ENCODE results near the gene ELOVL4. TPM values are rescaled to one million over a fixed set of nuclear protein-coding genes. Genes with fewer than 3 reads are reported as not detected.

Gene ELOVL4
- 1 to 10 TPM in 2 of 4 donors, under 1 TPM in 2; 0.88 to 1.6 (median 0.94) TPM for total RNA-seq

DNA sequence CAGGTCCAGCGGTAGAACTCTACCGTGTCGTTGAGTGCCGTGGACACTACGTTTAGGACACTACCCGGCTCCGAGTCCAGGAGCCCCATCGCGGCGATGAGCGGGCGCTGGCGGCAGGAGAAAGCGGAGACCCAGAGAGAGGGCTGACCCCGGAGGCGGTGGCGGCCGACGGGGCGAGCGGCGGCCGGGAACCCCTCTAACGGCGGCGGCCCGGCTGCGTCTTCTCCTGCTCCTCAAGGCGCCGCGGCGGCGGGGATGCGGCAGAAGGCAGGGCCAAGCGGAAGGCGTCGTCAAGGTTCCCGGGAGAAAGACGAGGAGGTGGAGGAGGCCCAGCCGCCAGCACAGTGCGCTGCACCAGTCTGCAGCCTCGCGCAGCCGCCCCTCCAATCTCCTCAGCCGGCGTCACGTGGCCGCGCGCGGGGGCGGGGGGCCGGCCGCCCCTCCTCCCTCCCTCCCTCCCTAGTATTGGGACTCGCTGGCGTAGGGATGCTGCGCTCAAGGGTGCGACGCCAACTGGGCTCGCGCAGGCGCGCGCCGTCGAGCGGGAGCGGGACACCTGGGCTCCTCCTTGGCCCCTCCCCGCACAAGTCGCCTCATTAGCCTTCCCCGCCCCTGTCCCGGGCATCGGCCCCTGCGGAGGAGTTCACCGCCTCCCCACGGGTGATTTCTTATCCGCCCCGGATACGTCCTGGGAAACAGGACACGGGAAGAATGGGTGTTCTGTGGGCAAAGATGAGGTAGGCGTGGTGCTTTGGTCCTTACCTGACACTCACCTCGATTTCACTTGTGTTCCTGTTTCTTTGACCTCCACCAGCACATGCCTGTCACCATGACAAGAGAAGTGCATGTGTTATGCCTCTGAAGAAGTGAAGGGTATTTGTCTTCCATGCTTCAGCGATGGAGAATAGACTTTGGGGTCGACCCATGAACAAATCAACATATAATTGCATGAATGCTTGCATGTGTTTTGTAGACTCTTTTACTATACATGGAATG, at the start of gene ELOVL4:
TSS of gene ELOVL4 (minus strand) at position 363 of the 996 bp plus-strand sequence. CDS start at position 89, 274 bp downstream.
- H3K4me3 ChIP-seq (replicated peaks in 1 of 3): peak within 1 kb of the TSS; percentile 31 to 50 (median 39)
- H3K36me3 ChIP-seq: no peaks in the 10 kb centered on the region
- H3K27ac ChIP-seq: peak within 1 kb of the TSS in 1 of 3 donors; percentile 9
- 3 to 7% methylated on average over 15 to 64 of the region's 84 CpGs for WGBS, 2 donors
- H3K9me3 ChIP-seq: no peaks in the 10 kb centered on the region
- peaks cover 0 to 12% of the 10 kb centered on the region in 2 donors for H3K4me1 ChIP-seq
- peak; percentile 37 to 43 for DNase-seq
- intact Hi-C loops (cut with DNase I): no loop called here
- no peaks in the 10 kb centered on the region for H3K27me3 ChIP-seq
- peak in 1 of 2 donors; percentile 48 for TF ChIP-seq POLR2A (IDR thresholded peaks at IDR 0.05)
- no peak for TF ChIP-seq CTCF (IDR thresholded peaks at IDR 0.05)

GRCh38 chr6:79993911-79994309, 46.6 kb upstream of the ELOVL4 start:
- Histone ChIP-seq H3K27me3 (no peaks in the 10 kb centered on the region), H3K36me3 (no peaks in the 10 kb centered on the region), H3K27ac (no peak overlapping the region), H3K4me1 (no peaks in the 10 kb centered on the region), H3K9me3 (no peaks in the 10 kb centered on the region), H3K4me3 (replicated peaks in 1 of 3) (no peak overlapping the region)
- no peak for DNase-seq
- TF ChIP-seq CTCF (IDR thresholded peaks at IDR 0.05) (no peak), POLR2A (IDR thresholded peaks at IDR 0.05) (no peak)
- intact Hi-C loops (cut with DNase I): no loop called here

DNA sequence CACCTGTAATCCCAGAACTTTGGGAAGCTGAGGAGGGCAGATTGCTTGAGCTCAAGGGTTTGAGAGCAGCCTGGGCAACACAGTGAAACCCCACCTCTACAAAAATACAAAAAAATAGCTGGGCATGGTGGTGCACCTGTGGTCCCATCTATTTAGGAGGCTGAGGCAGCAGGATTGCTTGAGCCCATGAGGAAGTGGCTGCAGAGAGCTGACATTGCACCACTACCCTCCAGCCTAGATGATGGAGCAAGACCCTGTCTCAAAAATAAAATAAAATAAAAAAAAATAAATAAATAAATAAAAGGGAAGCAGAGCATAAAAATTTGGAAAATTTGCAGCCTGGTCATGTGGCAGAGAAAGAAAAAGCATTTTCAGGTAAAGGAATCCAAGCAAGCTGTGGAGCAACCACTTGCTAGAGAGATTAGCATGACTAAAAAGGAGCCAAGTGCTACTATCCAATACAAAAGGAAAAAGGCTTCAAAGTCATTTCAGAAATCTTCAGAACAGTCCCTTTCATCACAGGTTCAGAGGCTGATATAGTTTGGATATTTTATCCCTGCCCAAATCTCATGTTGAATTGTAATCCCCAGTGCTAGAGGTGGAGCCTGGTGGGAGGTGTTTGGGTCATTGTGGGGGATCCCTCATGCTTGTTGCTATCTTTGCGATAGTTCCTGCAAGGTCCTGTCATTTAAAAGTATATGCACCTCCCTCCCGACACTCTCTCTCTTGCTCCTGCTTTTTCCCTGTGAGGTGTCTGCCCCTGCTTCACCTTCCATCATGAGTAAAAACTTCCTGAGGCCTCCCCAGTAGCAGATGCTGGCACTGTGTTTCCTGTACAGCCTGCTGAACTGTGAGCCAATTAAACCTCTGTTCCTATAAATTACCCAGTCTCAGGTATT, 45.9 kb upstream of the ELOVL4 start:
- no peak for DNase-seq
- no peak for TF ChIP-seq CTCF (IDR thresholded peaks at IDR 0.05)
- TF ChIP-seq POLR2A (IDR thresholded peaks at IDR 0.05): no peak
- Histone ChIP-seq H3K27ac (no peak overlapping the region), H3K4me3 (replicated peaks in 1 of 3) (no peak overlapping the region), H3K36me3 (no peaks in the 10 kb centered on the region), H3K27me3 (no peaks in the 10 kb centered on the region), H3K9me3 (no peaks in the 10 kb centered on the region), H3K4me1 (no peaks in the 10 kb centered on the region)
- intact Hi-C loops (cut with DNase I): no loop called here
- WGBS, 2 donors: 63 to 72% methylated on average over 2 of the region's 2 CpGs

DNA sequence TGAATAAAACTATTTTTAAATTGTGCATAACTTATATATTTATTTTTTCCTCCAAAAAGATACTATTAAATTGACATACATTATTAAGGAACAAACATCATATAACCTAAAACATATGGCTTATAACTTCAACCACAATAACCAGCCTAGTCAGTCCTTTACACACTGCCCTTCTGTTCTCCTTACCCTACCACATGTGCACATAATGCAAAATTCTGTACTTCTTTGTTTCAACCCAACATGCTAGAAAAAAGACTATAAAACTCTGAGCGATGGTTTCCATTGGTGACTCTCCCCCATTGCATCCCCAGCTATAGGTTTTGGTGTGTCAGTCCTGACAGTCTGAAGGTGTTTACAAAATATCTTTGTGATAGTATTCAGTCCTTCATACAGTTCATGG, 42.3 kb upstream of the ELOVL4 start:
- Histone ChIP-seq H3K4me1 (no peaks in the 10 kb centered on the region), H3K36me3 (no peaks in the 10 kb centered on the region), H3K9me3 (no peaks in the 10 kb centered on the region), H3K27me3 (no peaks in the 10 kb centered on the region), H3K4me3 (replicated peaks in 1 of 3) (no peak overlapping the region), H3K27ac (no peak overlapping the region)
- intact Hi-C loops (cut with DNase I): no loop called here
- no peak for DNase-seq
- TF ChIP-seq POLR2A (IDR thresholded peaks at IDR 0.05) (no peak), CTCF (IDR thresholded peaks at IDR 0.05) (no peak)
- 97% methylated on average over 1 of the region's 1 CpG for WGBS, 2 donors

Measured in thyroid gland (tissue), 4 donors.